ENCODE results near the gene CBX4.

DNA sequence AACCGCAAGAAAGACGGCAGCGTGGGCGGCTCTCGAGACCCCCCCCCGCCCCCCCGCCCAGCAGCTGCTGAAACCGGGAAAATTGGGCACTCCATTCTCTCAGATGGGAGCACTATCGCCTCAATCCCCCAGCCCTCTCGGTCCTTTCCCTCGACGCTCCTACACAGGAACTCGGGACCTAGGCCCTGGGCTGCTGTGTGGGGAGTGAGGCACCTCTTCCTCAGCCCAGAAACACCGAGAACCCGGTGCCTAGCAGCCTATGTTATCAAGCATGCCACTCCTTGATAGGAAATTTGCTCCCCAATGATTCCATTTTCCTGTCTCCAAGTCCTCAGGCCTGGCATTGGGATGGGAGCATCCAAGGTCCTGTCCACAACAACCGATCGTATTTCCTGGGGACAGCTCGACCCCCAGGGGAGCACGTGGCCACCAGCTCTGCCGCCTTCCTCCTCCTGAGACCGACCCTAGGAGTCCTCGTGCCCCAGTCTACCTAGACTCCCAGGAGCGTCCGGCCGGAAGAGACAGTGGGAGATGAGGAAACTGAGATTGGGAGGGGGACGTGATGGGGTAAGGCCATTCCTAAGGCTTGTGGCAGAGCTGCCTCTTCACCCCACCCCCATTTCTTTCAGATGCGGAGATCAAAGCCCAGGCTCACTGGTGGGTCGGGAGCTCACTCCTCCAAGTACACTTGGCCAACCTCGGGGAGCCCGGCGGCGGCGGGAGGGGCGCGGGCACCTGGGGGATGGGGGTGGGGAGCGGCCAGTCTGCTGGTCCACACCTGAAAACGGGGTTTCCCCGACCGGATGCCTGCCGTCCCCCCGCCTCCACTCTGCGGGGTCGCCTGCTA lies 24.9 kb downstream of the CBX4 start:
- TF ChIP-seq, protein P1, sequence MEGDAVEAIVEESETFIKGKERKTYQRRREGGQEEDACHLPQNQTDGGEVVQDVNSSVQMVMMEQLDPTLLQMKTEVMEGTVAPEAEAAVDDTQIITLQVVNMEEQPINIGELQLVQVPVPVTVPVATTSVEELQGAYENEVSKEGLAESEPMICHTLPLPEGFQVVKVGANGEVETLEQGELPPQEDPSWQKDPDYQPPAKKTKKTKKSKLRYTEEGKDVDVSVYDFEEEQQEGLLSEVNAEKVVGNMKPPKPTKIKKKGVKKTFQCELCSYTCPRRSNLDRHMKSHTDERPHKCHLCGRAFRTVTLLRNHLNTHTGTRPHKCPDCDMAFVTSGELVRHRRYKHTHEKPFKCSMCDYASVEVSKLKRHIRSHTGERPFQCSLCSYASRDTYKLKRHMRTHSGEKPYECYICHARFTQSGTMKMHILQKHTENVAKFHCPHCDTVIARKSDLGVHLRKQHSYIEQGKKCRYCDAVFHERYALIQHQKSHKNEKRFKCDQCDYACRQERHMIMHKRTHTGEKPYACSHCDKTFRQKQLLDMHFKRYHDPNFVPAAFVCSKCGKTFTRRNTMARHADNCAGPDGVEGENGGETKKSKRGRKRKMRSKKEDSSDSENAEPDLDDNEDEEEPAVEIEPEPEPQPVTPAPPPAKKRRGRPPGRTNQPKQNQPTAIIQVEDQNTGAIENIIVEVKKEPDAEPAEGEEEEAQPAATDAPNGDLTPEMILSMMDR (IDR thresholded peaks at IDR 0.05) = no peak
- no peak for TF ChIP-seq ZFX (IDR thresholded peaks at IDR 0.05; ENCODE audit: borderline replicate concordance)

Data from 22Rv1 (cell line).